ENCODE measurements around the gene FTO.

Gene FTO

DNA sequence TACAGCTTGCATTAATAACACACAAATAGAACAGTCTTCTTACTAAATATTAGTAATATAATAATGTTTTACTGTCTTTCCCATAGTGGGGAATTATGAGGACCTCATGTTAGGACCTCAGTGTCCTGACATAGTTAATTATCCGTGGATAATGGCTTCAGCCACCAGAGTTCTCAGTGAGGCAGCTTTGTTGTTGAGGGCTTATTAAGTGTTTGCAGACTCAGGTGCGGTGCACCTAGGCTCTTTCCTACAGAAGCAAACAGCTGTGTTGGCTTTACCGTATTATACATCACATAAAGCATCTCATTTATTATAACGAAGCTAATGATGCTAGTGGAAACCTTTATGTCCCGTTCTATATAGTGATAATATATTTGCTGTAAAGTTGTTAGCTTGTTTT lies 246.7 kb downstream of the FTO start:
- Histone ChIP-seq H3K9me3 (ENCODE audit: control insufficient read depth, low read length) (no peaks in the 10 kb centered on the region), H3K4me1 (peaks cover 7% of the 10 kb centered on the region), H3K36me3 (ENCODE audit: control insufficient read depth, insufficient read depth, low read length) (no peaks in the 10 kb centered on the region), H3K9ac (no peak overlapping the region), H3K4me2 (ENCODE audit: low read length) (no peak overlapping the region), H3K4me3 (ENCODE audit: low read depth, low read length) (no peak overlapping the region), H3K27ac (no peak overlapping the region), H3K79me2 (peaks cover under 1% of the 10 kb centered on the region), H3K27me3 (ENCODE audit: control insufficient read depth, insufficient read depth, low read length) (no peaks in the 10 kb centered on the region), H2AFZ (no peak overlapping the region)
- TF ChIP-seq, protein P1, sequence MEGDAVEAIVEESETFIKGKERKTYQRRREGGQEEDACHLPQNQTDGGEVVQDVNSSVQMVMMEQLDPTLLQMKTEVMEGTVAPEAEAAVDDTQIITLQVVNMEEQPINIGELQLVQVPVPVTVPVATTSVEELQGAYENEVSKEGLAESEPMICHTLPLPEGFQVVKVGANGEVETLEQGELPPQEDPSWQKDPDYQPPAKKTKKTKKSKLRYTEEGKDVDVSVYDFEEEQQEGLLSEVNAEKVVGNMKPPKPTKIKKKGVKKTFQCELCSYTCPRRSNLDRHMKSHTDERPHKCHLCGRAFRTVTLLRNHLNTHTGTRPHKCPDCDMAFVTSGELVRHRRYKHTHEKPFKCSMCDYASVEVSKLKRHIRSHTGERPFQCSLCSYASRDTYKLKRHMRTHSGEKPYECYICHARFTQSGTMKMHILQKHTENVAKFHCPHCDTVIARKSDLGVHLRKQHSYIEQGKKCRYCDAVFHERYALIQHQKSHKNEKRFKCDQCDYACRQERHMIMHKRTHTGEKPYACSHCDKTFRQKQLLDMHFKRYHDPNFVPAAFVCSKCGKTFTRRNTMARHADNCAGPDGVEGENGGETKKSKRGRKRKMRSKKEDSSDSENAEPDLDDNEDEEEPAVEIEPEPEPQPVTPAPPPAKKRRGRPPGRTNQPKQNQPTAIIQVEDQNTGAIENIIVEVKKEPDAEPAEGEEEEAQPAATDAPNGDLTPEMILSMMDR (IDR thresholded peaks at IDR 0.05): no peak

DNA sequence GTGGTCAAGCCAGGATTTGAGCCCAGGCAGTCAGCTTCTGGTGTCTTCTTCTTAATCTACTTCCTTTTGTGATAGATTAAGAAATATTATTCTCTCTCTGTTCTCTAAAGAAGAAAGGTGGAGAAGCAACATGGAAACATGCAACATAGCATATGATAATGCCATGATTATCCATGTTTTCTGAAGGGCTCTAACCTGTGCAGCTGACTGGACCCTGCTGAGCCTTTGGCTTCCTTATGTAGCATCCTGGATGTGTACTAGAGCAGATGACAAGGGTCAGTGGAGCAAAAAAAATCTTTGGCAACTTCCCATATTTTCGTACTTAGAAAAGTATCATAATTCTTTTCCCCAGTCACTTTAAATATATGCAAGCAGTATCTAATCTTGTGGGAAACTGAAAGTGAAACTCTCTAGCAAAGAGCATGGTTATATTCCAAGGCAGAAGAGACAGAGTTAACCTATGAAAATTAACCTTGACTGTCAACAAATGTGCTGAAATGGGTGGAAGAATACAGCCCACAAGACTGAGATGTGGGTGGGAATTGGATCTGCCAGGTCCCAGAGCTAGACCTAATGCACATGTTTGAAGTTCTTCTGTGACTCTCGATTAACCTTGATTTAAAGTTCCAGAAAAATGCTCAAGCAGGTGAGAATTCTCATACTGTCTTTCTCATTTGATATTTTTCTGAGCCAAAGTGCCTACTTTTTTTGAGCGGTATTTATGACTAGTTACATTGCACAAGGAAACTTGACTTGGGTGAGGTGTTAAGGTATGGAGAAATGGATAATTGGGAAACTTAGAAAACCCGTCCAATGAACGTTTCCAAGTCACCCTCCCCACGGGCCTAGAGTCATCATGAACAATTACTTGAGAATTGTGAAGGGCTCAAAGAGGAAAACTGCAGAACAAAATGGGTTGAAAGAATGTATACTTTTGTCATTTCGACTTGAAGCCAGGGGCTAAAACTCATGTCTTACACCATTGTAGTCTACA lies 248.6 kb downstream of the FTO start:
- Histone ChIP-seq H3K9me3 (ENCODE audit: control insufficient read depth, low read length) (no peaks in the 10 kb centered on the region), H3K36me3 (ENCODE audit: control insufficient read depth, insufficient read depth, low read length) (no peaks in the 10 kb centered on the region), H2AFZ (no peak overlapping the region), H3K27me3 (ENCODE audit: control insufficient read depth, insufficient read depth, low read length) (no peaks in the 10 kb centered on the region), H3K4me3 (ENCODE audit: low read depth, low read length) (no peak overlapping the region), H3K79me2 (no peaks in the 10 kb centered on the region), H3K9ac (no peak overlapping the region), H3K4me2 (ENCODE audit: low read length) (no peak overlapping the region), H3K4me1 (peaks cover 7% of the 10 kb centered on the region), H3K27ac (no peak overlapping the region)
- TF ChIP-seq, protein P1 (IDR thresholded peaks at IDR 0.05): no peak

DNA sequence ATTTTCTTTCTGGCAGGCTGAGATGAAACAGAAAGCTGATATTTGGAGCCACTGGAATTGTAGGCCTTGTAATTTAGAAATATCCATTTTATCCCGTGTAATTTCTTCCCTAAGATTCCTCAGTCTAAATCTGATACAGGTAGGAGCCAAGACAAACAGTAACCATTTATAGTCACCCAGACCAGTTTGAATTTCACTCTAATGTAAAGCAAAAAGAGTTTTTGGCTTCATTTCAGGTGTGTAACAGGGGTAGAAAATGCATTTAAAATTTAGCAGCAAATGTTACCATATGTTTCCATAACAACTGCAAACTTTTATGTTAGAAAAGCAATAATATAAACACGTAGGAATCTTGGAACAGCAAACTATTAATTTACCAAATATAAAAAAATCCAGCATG lies 249.4 kb downstream of the FTO start:
- no peak overlapping the region for H3K9ac ChIP-seq
- H3K9me3 ChIP-seq (ENCODE audit: control insufficient read depth, low read length): no peaks in the 10 kb centered on the region
- H2AFZ ChIP-seq: no peak overlapping the region
- TF ChIP-seq, protein P1 (IDR thresholded peaks at IDR 0.05): no peak
- no peaks in the 10 kb centered on the region for H3K79me2 ChIP-seq
- no peaks in the 10 kb centered on the region for H3K36me3 ChIP-seq (ENCODE audit: control insufficient read depth, insufficient read depth, low read length)
- H3K4me2 ChIP-seq (ENCODE audit: low read length): no peak overlapping the region
- no peak overlapping the region for H3K27ac ChIP-seq
- H3K27me3 ChIP-seq (ENCODE audit: control insufficient read depth, insufficient read depth, low read length): no peaks in the 10 kb centered on the region
- H3K4me3 ChIP-seq (ENCODE audit: low read depth, low read length): no peak overlapping the region
- peaks cover 7% of the 10 kb centered on the region for H3K4me1 ChIP-seq

DNA sequence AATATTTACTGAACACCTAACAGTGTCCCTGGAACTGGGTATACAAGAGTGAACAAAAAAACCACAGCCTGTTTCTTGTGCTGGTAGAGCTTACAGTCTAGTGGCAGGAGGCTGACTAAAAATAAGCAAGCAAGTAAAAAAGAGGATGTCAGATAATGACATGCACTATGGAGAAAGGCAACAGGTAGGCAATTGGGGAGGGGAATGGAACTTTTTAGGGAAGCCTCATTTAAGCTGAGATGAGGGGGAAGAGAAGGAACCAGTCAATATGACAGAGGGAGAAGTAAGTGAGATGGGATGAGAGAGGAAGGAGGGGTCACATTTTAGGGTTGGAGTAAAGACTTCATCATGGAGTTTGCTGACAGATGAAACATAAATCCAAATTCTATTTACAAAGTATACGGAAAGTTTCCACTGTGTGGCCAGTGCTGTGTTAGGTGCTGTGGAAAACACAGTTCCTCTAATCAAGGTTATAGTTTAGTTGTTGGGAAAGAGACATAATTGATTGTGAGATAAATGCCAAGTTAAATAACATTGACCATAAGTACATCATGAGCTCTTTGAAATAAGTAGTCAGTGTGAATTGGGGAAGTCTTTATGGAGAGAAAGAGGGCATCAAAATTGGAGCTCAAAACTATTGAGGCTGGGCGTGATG lies 251.4 kb downstream of the FTO start:
- no peaks in the 10 kb centered on the region for H3K9me3 ChIP-seq (ENCODE audit: control insufficient read depth, low read length)
- H3K27me3 ChIP-seq (ENCODE audit: control insufficient read depth, insufficient read depth, low read length): no peaks in the 10 kb centered on the region
- H3K27ac ChIP-seq: no peak overlapping the region
- no peaks in the 10 kb centered on the region for H3K36me3 ChIP-seq (ENCODE audit: control insufficient read depth, insufficient read depth, low read length)
- no peak overlapping the region for H3K9ac ChIP-seq
- no peaks in the 10 kb centered on the region for H3K79me2 ChIP-seq
- TF ChIP-seq, protein P1 (IDR thresholded peaks at IDR 0.05): no peak
- H3K4me3 ChIP-seq (ENCODE audit: low read depth, low read length): no peak overlapping the region
- H2AFZ ChIP-seq: no peak overlapping the region
- H3K4me1 ChIP-seq: peaks cover 7% of the 10 kb centered on the region
- H3K4me2 ChIP-seq (ENCODE audit: low read length): no peak overlapping the region

All from parathyroid adenoma (tissue), 2 donors.